ENCODE data around the gene DPAGT1. TPM values are rescaled to one million over a fixed set of nuclear protein-coding genes. Genes with fewer than 3 reads are reported as not detected.

The DPAGT1 gene
- total and polyA plus RNA-seq, 4 donors, result 19.0 to 50.9 (median 33.0) TPM

DNA sequence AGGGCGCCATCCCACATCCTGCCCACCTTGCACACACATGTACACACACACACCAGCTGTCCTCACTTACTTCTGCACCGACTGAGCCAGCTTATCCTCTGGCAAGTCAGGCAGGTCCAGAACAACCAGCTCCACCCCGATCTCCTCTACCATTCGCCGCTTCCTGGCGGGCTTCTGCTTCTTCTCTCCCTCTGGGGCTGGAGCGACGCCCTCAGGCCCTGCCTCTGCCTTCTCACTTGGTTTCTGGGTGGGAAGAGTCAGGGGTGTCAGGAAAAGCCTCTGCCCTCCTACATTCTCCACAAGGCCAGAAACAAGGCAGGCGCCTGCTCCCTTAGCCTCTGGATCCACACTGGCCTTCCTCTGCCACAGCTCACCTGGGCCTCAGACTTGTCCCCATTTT is 53.0 kb downstream of the DPAGT1 start:
- Histone ChIP-seq H3K36me3 (ENCODE audit: control insufficient read depth in 4 of 4, insufficient read depth in 4 of 4, low read length in 4 of 4) (peaks cover 39 to 77% (median 49%) of the 10 kb centered on the region in 4 donors), H3K9me3 (ENCODE audit: control insufficient read depth in 4 of 4, insufficient read depth in 3 of 4, low read length in 3 of 4) (no peaks in the 10 kb centered on the region), H3K27me3 (ENCODE audit: control insufficient read depth in 3 of 3, insufficient read depth in 3 of 3, low read length in 2 of 3) (no peaks in the 10 kb centered on the region), H3K27ac (ENCODE audit: low read depth in 1 of 2, low read length in 1 of 2) (no peak overlapping the region), H3K4me1 (ENCODE audit: control insufficient read depth in 5 of 5, insufficient read depth in 5 of 5, low read length in 5 of 5) (no peaks in the 10 kb centered on the region), H3K9ac (ENCODE audit: insufficient read depth in 1 of 2, low read length in 2 of 2) (no peak overlapping the region), H3K4me3 (no peak overlapping the region)
- DNase-seq (no peak), ATAC-seq (ENCODE audit: insufficient read depth, low FRiP score) (no peak)
- WGBS, 2 donors, result 94 to 96% methylated on average over 9 of the region's 9 CpGs
- TF ChIP-seq, protein P1, sequence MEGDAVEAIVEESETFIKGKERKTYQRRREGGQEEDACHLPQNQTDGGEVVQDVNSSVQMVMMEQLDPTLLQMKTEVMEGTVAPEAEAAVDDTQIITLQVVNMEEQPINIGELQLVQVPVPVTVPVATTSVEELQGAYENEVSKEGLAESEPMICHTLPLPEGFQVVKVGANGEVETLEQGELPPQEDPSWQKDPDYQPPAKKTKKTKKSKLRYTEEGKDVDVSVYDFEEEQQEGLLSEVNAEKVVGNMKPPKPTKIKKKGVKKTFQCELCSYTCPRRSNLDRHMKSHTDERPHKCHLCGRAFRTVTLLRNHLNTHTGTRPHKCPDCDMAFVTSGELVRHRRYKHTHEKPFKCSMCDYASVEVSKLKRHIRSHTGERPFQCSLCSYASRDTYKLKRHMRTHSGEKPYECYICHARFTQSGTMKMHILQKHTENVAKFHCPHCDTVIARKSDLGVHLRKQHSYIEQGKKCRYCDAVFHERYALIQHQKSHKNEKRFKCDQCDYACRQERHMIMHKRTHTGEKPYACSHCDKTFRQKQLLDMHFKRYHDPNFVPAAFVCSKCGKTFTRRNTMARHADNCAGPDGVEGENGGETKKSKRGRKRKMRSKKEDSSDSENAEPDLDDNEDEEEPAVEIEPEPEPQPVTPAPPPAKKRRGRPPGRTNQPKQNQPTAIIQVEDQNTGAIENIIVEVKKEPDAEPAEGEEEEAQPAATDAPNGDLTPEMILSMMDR (IDR thresholded peaks at IDR 0.05; ENCODE audit: control extremely low read depth, extremely low read depth), result no peak

- Histone ChIP-seq H3K9ac (ENCODE audit: insufficient read depth in 1 of 2, low read length in 2 of 2) (no peak overlapping the region), H3K27ac (ENCODE audit: low read depth in 1 of 2, low read length in 1 of 2) (no peak overlapping the region), H3K9me3 (ENCODE audit: control insufficient read depth in 4 of 4, insufficient read depth in 3 of 4, low read length in 3 of 4) (no peaks in the 10 kb centered on the region), H3K36me3 (ENCODE audit: control insufficient read depth in 4 of 4, insufficient read depth in 4 of 4, low read length in 4 of 4) (peaks cover 32 to 64% (median 38%) of the 10 kb centered on the region in 4 donors), H3K4me1 (ENCODE audit: control insufficient read depth in 5 of 5, insufficient read depth in 5 of 5, low read length in 5 of 5) (no peaks in the 10 kb centered on the region), H3K4me3 (no peak overlapping the region), H3K27me3 (ENCODE audit: control insufficient read depth in 3 of 3, insufficient read depth in 3 of 3, low read length in 2 of 3) (no peaks in the 10 kb centered on the region)
- TF ChIP-seq, protein P1 (IDR thresholded peaks at IDR 0.05; ENCODE audit: control extremely low read depth, extremely low read depth), result no peak
- DNase-seq (no peak), ATAC-seq (ENCODE audit: insufficient read depth, low FRiP score) (no peak)
- 87 to 96% methylated on average over 6 of the region's 6 CpGs for WGBS, 2 donors
Measured at GRCh38 chr11:119047205-119047604, 54.4 kb downstream of the DPAGT1 start.

Other genes starting within 250 kb of the DPAGT1 start
- under 1 TPM in 1 of 2 donors, not detected in 1; 0.48 TPM for gene CXCR5, start 218.0 kb downstream of the DPAGT1 start, total RNA-seq
- gene CXCR5, start 218.0 kb downstream of the DPAGT1 start, polyA plus RNA-seq, result under 1 TPM; 0.16 to 0.65 TPM
- 10 to 100 TPM; 39.6 to 91.0 TPM for gene BCL9L, start 175.9 kb downstream of the DPAGT1 start, total RNA-seq
- gene BCL9L, start 175.9 kb downstream of the DPAGT1 start, polyA plus RNA-seq, result 10 to 100 TPM; 23.3 to 30.4 TPM
- not detected for gene UPK2, start 145.6 kb downstream of the DPAGT1 start, total RNA-seq
- under 1 TPM in 1 of 2 donors, not detected in 1; 0.07 TPM for gene UPK2, start 145.6 kb downstream of the DPAGT1 start, polyA plus RNA-seq
- not detected for gene FOXR1, start 130.1 kb downstream of the DPAGT1 start, total RNA-seq
- gene FOXR1, start 130.1 kb downstream of the DPAGT1 start, polyA plus RNA-seq, result not detected
- gene CENATAC, start 103.7 kb downstream of the DPAGT1 start, total RNA-seq, result 10 to 100 TPM; 47.1 to 59.9 TPM
- gene CENATAC, start 103.7 kb downstream of the DPAGT1 start, polyA plus RNA-seq, result 10 to 100 TPM; 12.3 to 97.5 TPM
- gene RPS25, start 83.5 kb downstream of the DPAGT1 start, total RNA-seq, result 100 to 1,000 TPM; 483 to 780 TPM
- gene RPS25, start 83.5 kb downstream of the DPAGT1 start, polyA plus RNA-seq, result 1,000 to 10,000 TPM; 1,136 to 2,643 TPM
- gene TRAPPC4, start 83.1 kb downstream of the DPAGT1 start, total RNA-seq, result 10 to 100 TPM; 45.8 to 71.4 TPM
- 10 to 100 TPM; 43.0 to 63.1 TPM for gene TRAPPC4, start 83.1 kb downstream of the DPAGT1 start, polyA plus RNA-seq
- gene SLC37A4, start 71.0 kb downstream of the DPAGT1 start, total RNA-seq, result 10 to 100 TPM in 1 of 2 donors, 1 to 10 TPM in 1; 8.2 to 16.2 TPM
- 10 to 100 TPM; 13.5 to 13.6 TPM for gene SLC37A4, start 71.0 kb downstream of the DPAGT1 start, polyA plus RNA-seq
- gene HYOU1, start 44.6 kb downstream of the DPAGT1 start, total RNA-seq, result 100 to 1,000 TPM in 1 of 2 donors, 10 to 100 TPM in 1; 46.6 to 252 TPM
- gene HYOU1, start 44.6 kb downstream of the DPAGT1 start, polyA plus RNA-seq, result 100 to 1,000 TPM in 1 of 2 donors, 10 to 100 TPM in 1; 59.7 to 152 TPM
- 10 to 100 TPM; 34.6 to 36.0 TPM for gene VPS11, start 34.0 kb downstream of the DPAGT1 start, total RNA-seq
- gene VPS11, start 34.0 kb downstream of the DPAGT1 start, polyA plus RNA-seq, result 10 to 100 TPM; 33.8 to 56.1 TPM
- 10 to 100 TPM; 11.7 to 31.5 TPM for gene HMBS, start 17.0 kb downstream of the DPAGT1 start, total RNA-seq
- 10 to 100 TPM; 31.5 to 33.3 TPM for gene HMBS, start 17.0 kb downstream of the DPAGT1 start, polyA plus RNA-seq
- gene C2CD2L, start 5.5 kb upstream of the DPAGT1 start, total RNA-seq, result 10 to 100 TPM in 1 of 2 donors, 1 to 10 TPM in 1; 6.5 to 20.7 TPM
- gene C2CD2L, start 5.5 kb upstream of the DPAGT1 start, polyA plus RNA-seq, result 10 to 100 TPM; 11.6 to 13.7 TPM
- gene HINFP, start 19.7 kb upstream of the DPAGT1 start, total RNA-seq, result 10 to 100 TPM; 21.2 to 24.5 TPM
- gene HINFP, start 19.7 kb upstream of the DPAGT1 start, polyA plus RNA-seq, result 10 to 100 TPM; 10.4 to 14.3 TPM
- gene ABCG4, start 47.2 kb upstream of the DPAGT1 start, total RNA-seq, result under 1 TPM in 1 of 2 donors, not detected in 1; 0.28 TPM
- under 1 TPM; 0.03 to 0.10 TPM for gene ABCG4, start 47.2 kb upstream of the DPAGT1 start, polyA plus RNA-seq
- 10 to 100 TPM; 12.5 to 22.6 TPM for gene NLRX1, start 66.9 kb upstream of the DPAGT1 start, total RNA-seq
- 10 to 100 TPM in 1 of 2 donors, 1 to 10 TPM in 1; 5.1 to 10.7 TPM for gene NLRX1, start 66.9 kb upstream of the DPAGT1 start, polyA plus RNA-seq
- gene NHERF4, start 83.6 kb upstream of the DPAGT1 start, total RNA-seq, result under 1 TPM in 1 of 2 donors, not detected in 1; 0.37 TPM
- gene NHERF4, start 83.6 kb upstream of the DPAGT1 start, polyA plus RNA-seq, result under 1 TPM in 1 of 2 donors, not detected in 1; 0.96 TPM
- gene CBL, start 104.5 kb upstream of the DPAGT1 start, total RNA-seq, result 10 to 100 TPM; 21.8 to 25.1 TPM
- 10 to 100 TPM in 1 of 2 donors, 1 to 10 TPM in 1; 8.7 to 10.3 TPM for gene CBL, start 104.5 kb upstream of the DPAGT1 start, polyA plus RNA-seq
- 100 to 1,000 TPM; 127 to 174 TPM for gene MCAM, start 215.3 kb upstream of the DPAGT1 start, total RNA-seq
- 100 to 1,000 TPM in 1 of 2 donors, 10 to 100 TPM in 1; 51.9 to 120 TPM for gene MCAM, start 215.3 kb upstream of the DPAGT1 start, polyA plus RNA-seq
- 10 to 100 TPM in 1 of 2 donors, 1 to 10 TPM in 1; 8.2 to 25.4 TPM for gene RNF26, start 232.7 kb upstream of the DPAGT1 start, total RNA-seq
- gene RNF26, start 232.7 kb upstream of the DPAGT1 start, polyA plus RNA-seq, result 10 to 100 TPM; 11.0 to 16.3 TPM
- gene C1QTNF5, start 239.0 kb upstream of the DPAGT1 start, total RNA-seq, result 10 to 100 TPM; 20.2 to 28.6 TPM
- 10 to 100 TPM; 28.0 to 34.9 TPM for gene C1QTNF5, start 239.0 kb upstream of the DPAGT1 start, polyA plus RNA-seq
- not detected for gene MFRP, start 244.9 kb upstream of the DPAGT1 start, total RNA-seq
- not detected for gene MFRP, start 244.9 kb upstream of the DPAGT1 start, polyA plus RNA-seq

All from lung (tissue), 12 donors.